Left colon (tissue), 2 donors: ENCODE measurements around the gene TM9SF3. TPM values are rescaled to one million over a fixed set of nuclear protein-coding genes. Genes with fewer than 3 reads are reported as not detected.
A peak's percentile ranks its signal among the peaks of the same experiment; 100 is the strongest.

ENCODE experiments used
- ATAC-seq: fragments of 200-7000 bp; cut with Tn5 transposase; one replicate; pipeline ENCODE4 v1.9.1; 2020; ENCODE audit warnings: mild to moderate bottlenecking, moderate library complexity
- DNase-seq, 2 donors: peaks; one replicate each; pipeline ENCODE4 v3.0.0-alpha.2; 2020
- intact Hi-C, 2 donors: fragments of 100-400 bp; cut with DNase I in 1 of 2; cut with micrococcal nuclease in 1 of 2; formaldehyde crosslinking; loops; one replicate each; pipeline versions ENCODE4 v1.11.2 to v1.14.0; 2022; cut with DNase I, micrococcal nuclease
- long read RNA-seq: library from polyadenylated mRNA; unstranded; transcript quantifications from one replicate; pipeline ENCODE4 v2.0.0, GENCODE V29; 2021
- total RNA-seq, 2 donors: library from RNA; stranded (reverse); fragmentation: NEBNext Ultra II Directional; extraction: Animal tissue kit (Norgen Biotek cat#: 25700); gene quantifications; one replicate each; pipeline ENCODE4 v1.2.1, GENCODE V29; 2021
- donor health status: DM: no; HTN: no; CAD: no.
- donor health status: DM: yes; HTN: yes; CAD: no.

TM9SF3 gene
- total RNA-seq = 100 to 1,000 TPM; 259 to 271 TPM
- long read RNA-seq, full-length matches to known transcripts = 657 of 743 reads
- long read RNA-seq, partial matches to known transcripts = 40 of 743 reads
- long read RNA-seq, other reads (novel, unspliced or antisense) = 46 of 743 reads

- DNase-seq (peak; percentile 93 to 96), ATAC-seq (peak; percentile 72)
- intact Hi-C loops = no loop called here
Measured at GRCh38 chr10:96586419-96587263, at the start of gene TM9SF3. Gene TM9SF3, minus strand, starts transcription at chr10:96587012. Its CDS starts 177 bp downstream, at chr10:96586835.

DNA sequence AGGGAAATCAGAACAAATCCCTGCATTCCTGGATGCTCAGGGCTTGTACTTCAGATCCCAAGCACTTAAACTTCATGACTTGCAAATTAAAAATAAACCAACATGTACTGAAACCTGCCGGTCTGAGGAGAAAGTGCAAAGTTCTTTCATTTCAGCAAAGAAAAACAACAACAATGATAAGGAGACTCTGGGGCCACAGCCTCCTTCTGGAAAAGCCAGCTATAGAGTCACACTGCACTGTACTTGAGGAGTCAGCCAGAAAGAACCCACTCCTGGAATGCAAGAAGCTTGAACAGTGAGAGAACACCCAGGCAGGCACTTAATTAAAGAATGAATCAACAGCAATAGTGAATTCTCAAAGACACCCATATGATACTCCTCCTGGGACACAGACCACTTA lies 49.7 kb upstream of the TM9SF3 start:
- peak; percentile 27 for ATAC-seq

GRCh38 chr10:96632974-96633710 lies 46.3 kb upstream of the TM9SF3 start:
- ATAC-seq (peak; percentile 89), DNase-seq (peak in 1 of 2 donors; percentile 25)
- intact Hi-C loops = no loop called here

More for the DNA sequence above, 49.7 kb upstream of the TM9SF3 start:
- intact Hi-C loops = no loop called here
- no peak for DNase-seq

- ATAC-seq = no peak
- DNase-seq = no peak
- intact Hi-C loops = no loop called here
Measured at GRCh38 chr10:96627292-96627691, 40.5 kb upstream of the TM9SF3 start.

GRCh38 chr10:96626795-96627194 lies 40.0 kb upstream of the TM9SF3 start:
- ATAC-seq (no peak), DNase-seq (peak in 1 of 2 donors; percentile 13)
- intact Hi-C loops = no loop called here

GRCh38 chr10:96625173-96625572 lies 38.4 kb upstream of the TM9SF3 start:
- intact Hi-C loops = no loop called here
- ATAC-seq (no peak), DNase-seq (peak in 1 of 2 donors; percentile 4)

- DNase-seq (peak in 1 of 2 donors; percentile 8), ATAC-seq (no peak)
- intact Hi-C loops = no loop called here
Measured at GRCh38 chr10:96622013-96622787, 35.4 kb upstream of the TM9SF3 start.

DNA sequence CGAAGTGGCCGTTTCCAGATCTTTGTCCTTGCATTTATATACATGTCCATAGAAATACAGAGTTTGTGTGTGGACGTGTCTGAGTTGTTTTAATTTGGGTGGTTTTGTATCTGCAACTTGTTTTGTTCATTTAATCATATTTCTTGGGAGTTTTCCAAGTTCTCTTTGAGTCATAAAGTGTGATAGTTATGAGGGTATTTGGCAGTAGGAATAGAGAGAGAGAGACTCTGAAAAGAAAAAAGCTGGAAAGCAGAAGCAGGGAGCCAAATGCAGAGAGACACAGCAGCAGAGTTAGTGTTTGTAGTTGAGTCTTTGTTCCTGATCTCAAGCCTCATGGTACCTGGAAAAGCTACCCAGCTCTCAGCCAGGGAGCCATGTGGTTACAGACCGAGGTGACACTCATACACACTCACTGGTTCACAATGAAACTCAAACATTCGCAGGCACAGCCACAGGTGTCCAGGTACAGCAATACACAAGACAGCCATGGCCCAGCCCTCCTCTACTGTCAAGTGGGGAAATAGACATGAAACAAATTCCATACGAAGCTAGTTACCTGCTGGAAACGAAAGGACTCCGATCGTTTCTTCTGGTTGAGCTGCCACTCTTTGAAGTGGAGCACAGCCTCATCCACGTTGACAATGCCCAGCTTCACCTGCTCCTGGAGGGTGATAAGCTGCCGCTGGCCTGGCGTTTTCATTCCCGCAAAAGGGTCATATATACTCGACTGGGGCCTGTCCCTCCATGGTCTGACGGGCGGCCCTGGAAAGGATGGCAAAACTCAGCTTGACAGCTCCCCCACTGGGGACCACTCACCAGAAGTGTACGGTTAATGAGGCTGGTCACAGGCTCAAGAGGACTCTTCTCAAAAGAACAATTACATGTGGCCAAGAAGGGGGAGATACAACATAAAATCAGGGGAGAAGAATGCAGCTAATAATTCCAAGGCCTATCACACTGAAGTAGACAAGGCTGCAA lies 33.3 kb upstream of the TM9SF3 start:
- ATAC-seq (peak; percentile 49), DNase-seq (peak in 1 of 2 donors; percentile 30)
- intact Hi-C loops = no loop called here

GRCh38 chr10:96619120-96619519 lies 32.3 kb upstream of the TM9SF3 start:
- intact Hi-C loops = no loop called here
- peak; percentile 6 for ATAC-seq
- peak in 1 of 2 donors; percentile 36 for DNase-seq

- ATAC-seq (peak; percentile 72), DNase-seq (peak; percentile 31 to 64)
- intact Hi-C loops = no loop called here
Measured at GRCh38 chr10:96618653-96619052, 31.8 kb upstream of the TM9SF3 start.

DNA sequence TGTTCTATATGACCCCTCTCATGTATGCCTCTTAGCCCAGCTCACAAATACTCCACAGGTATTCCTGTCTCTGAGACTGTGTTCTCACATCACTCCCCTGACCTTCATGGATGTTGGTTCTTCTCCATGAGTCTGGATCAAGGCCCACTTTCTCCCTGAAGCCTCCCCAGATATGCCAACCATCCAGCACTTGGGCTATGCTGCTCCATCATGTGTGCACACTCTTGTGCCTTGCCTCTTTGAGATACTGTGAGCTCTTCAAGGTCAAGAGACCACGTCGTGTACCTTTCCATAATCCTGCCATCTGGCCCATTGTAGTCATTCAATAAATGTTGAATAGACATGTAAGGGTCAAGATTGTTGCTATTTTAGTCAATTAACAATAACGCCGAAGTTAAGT lies 30.1 kb upstream of the TM9SF3 start:
- DNase-seq = peak in 1 of 2 donors; percentile 14
- intact Hi-C loops = no loop called here
- ATAC-seq = no peak

GRCh38 chr10:96614515-96614914 lies 27.7 kb upstream of the TM9SF3 start:
- ATAC-seq = no peak
- intact Hi-C loops = no loop called here

DNA sequence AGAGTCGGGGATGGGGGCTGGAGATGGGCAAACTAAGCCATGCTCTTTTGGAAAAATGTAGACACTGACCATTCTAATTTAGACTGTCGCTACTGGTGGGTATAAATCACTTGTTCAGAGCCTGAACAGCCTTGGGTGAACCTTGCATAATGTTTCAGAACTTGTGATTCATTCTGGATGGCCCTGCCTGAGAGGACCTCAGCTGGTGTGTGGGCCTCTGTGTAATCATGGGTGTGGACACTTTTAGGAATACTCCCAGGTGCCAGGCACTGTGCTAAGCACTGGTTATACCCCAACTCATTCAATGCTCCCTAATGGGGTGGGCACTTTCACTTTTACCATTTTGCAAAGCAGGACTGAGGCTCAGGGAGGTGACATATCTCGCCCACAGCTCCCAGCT lies 26.8 kb upstream of the TM9SF3 start:
- DNase-seq = peak in 1 of 2 donors; percentile 27
- intact Hi-C loops = no loop called here

More at GRCh38 chr10:96614515-96614914, 27.7 kb upstream of the TM9SF3 start:
- peak in 1 of 2 donors; percentile 62 for DNase-seq

GRCh38 chr10:96612055-96612830 lies 25.4 kb upstream of the TM9SF3 start:
- ATAC-seq (peak; percentile 59), DNase-seq (peak; percentile 44 to 54)
- intact Hi-C loops = no loop called here

More for the DNA sequence above, 26.8 kb upstream of the TM9SF3 start:
- no peak for ATAC-seq

DNA sequence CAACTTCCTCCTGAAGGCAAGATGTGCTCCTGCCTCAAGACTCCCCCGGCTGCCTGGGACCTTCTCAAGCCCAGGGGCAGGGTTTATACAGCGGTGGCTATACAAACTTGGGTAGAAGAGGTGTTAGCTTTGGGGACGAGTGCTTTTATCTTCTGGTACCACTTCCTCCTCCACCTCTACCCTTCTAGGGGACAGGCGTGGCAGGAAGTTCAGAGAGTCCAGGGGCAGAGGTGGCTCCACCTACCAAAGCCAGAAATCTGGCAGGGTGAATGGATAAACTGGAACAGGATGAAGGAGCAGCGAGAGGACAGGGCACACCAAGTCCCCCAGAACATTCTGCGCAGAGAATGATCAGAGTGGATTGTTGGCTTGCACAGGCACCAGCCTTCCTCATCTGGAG lies 24.0 kb upstream of the TM9SF3 start:
- ATAC-seq = peak; percentile 80
- DNase-seq = peak; percentile 60 to 86

GRCh38 chr10:96609510-96609909 lies 22.7 kb upstream of the TM9SF3 start:
- intact Hi-C loops = no loop called here
- DNase-seq (peak in 1 of 2 donors; percentile 23), ATAC-seq (no peak)

More for the DNA sequence above, 24.0 kb upstream of the TM9SF3 start:
- intact Hi-C loops = no loop called here

- intact Hi-C loops = no loop called here
- ATAC-seq = peak; percentile 6
- DNase-seq = peak in 1 of 2 donors; percentile 24
Measured at GRCh38 chr10:96608805-96609204, 22.0 kb upstream of the TM9SF3 start.
